IMR-90 (cell line): Measurements from ENCODE around the gene MADCAM1.
A peak's percentile ranks its signal among the peaks of the same experiment; 100 is the strongest.

Source experiments
- CEBPB ChIP-seq: IDR thresholded peaks from 2 replicates; pipeline ENCODE4 v1.6.1; 2012; ENCODE audit warnings: low read depth, low read length, improper control_type of control experiment
- CHD1 ChIP-seq: IDR thresholded peaks from 2 replicates; pipeline ENCODE4 v1.6.1; 2012; ENCODE audit warnings: low read depth, low read length, improper control_type of control experiment
- MAZ ChIP-seq: IDR thresholded peaks from 2 replicates; pipeline ENCODE4 v1.6.1; 2012; ENCODE audit warnings: low read depth, mild to moderate bottlenecking, low read length, improper control_type of control experiment, moderate library complexity, borderline replicate concordance
- POLR2A ChIP-seq: IDR thresholded peaks from 2 replicates; pipeline ENCODE4 v1.6.1; 2012; ENCODE audit warnings: mild to moderate bottlenecking, low read depth, low read length
- RAD21 ChIP-seq: IDR thresholded peaks from 2 replicates; pipeline ENCODE4 v1.6.1; 2012; ENCODE audit warnings: low read length, improper control_type of control experiment

- TF ChIP-seq CHD1, result no peak
- TF ChIP-seq CEBPB, result no peak
- TF ChIP-seq POLR2A, result no peak
- peak; percentile 53 for TF ChIP-seq MAZ
- TF ChIP-seq RAD21, result no peak
Observed at GRCh38 chr19:531009-531752, 34.9 kb downstream of the MADCAM1 start.
